Activated naive CD4-positive, alpha-beta T cell treated with anti-CD3 and anti-CD28 coated beads for 36 hours (primary cell): ENCODE data around the gene HECTD2. TPM values are rescaled to one million over a fixed set of nuclear protein-coding genes. Genes with fewer than 3 reads are reported as not detected.
"Not testable (repeated sequence)": the region's sequence is repeated elsewhere in the genome, so short reads cannot be mapped to it uniquely, and the experiment has no call there.

Experiments used
- CTCF ChIA-PET: fragments of 350-600 bp; sonication (Branson Sonifier 250); formaldehyde crosslinking; loops from one replicate; lab custom pipeline; 2021; ENCODE audit warnings: antibody characterized with exemption; lab: Charles Lee
- DNase-seq: peaks from one replicate; pipeline ENCODE4 v3.0.0-alpha.2; 2020
- H3K27ac Mint-ChIP-seq: one replicate; pipeline ENCODE4 v1.8.0; 2021; ENCODE audit warnings: mild to moderate bottlenecking, mixed read lengths
- H3K27me3 Mint-ChIP-seq: one replicate; pipeline ENCODE4 v1.8.0; 2021; ENCODE audit warnings: low read depth, mixed read lengths
- H3K36me3 Mint-ChIP-seq: one replicate; pipeline ENCODE4 v1.8.0; 2021; ENCODE audit warnings: low read depth, mixed read lengths
- H3K4me1 Mint-ChIP-seq: one replicate; pipeline ENCODE4 v1.8.0; 2021; ENCODE audit warnings: low read depth, mixed read lengths
- H3K4me3 Mint-ChIP-seq: one replicate; pipeline ENCODE4 v1.8.0; 2021; ENCODE audit warnings: mild to moderate bottlenecking, moderate library complexity, mixed read lengths
- H3K9me3 Mint-ChIP-seq: one replicate; pipeline ENCODE4 v1.8.0; 2021; ENCODE audit warnings: mixed read lengths
- intact Hi-C: fragments of 100-400 bp; cut with micrococcal nuclease; formaldehyde crosslinking; loops from one replicate; pipeline ENCODE4 v1.15.1; 2023
- total RNA-seq, 2 experiments: library from RNA; stranded (reverse); gene quantifications; one replicate each; pipeline ENCODE4 v1.2.3, GENCODE V29; 2021

HECTD2 gene
- total RNA-seq, 2 experiments from 2014 or later: 2.3 to 3.1 TPM

- CTCF ChIA-PET: interaction anchor here (0.7 kb wide), 1 partner anchor 136 kb away, joined by 3 read pairs; no protein-coding TSS in a partner anchor
- H3K36me3 Mint-ChIP-seq: no peaks in the 10 kb centered on the region
- DNase-seq: no peak
- no peaks in the 10 kb centered on the region for H3K9me3 Mint-ChIP-seq
- intact Hi-C loops: no loop called here
- H3K27ac Mint-ChIP-seq: no peak overlapping the region
- no peaks in the 10 kb centered on the region for H3K27me3 Mint-ChIP-seq
- H3K4me3 Mint-ChIP-seq: no peak overlapping the region
- peaks cover 12% of the 10 kb centered on the region for H3K4me1 Mint-ChIP-seq
These were observed 6.3 kb downstream of the HECTD2 start for GRCh38 chr10:91416339-91416855.

GRCh38 chr10:91418416-91418815 lies 8.3 kb downstream of the HECTD2 start:
- intact Hi-C loops: no loop called here
- no peak for DNase-seq
- H3K4me3 Mint-ChIP-seq: no peak overlapping the region
- H3K36me3 Mint-ChIP-seq: no peaks in the 10 kb centered on the region
- H3K27me3 Mint-ChIP-seq: no peaks in the 10 kb centered on the region
- no peaks in the 10 kb centered on the region for H3K9me3 Mint-ChIP-seq
- H3K4me1 Mint-ChIP-seq: peaks cover 12% of the 10 kb centered on the region
- H3K27ac Mint-ChIP-seq: no peak overlapping the region
- CTCF ChIA-PET: no interaction called here

- Mint-ChIP-seq H3K36me3 (no peaks in the 10 kb centered on the region), H3K4me1 (peaks cover 15% of the 10 kb centered on the region), H3K27ac (no peak overlapping the region), H3K27me3 (no peaks in the 10 kb centered on the region), H3K9me3 (no peaks in the 10 kb centered on the region), H3K4me3 (no peak overlapping the region)
- CTCF ChIA-PET: interaction anchor here (0.6 kb wide), 3 partner anchors 9 to 667 kb away, joined by 3 to 7 read pairs (median 3); no protein-coding TSS in a partner anchor
- DNase-seq: no peak
- intact Hi-C loops: no loop called here
These were observed 10.7 kb downstream of the HECTD2 start for GRCh38 chr10:91420868-91421267.

- Mint-ChIP-seq H3K9me3 (no peaks in the 10 kb centered on the region), H3K4me3 (no peak overlapping the region), H3K36me3 (no peaks in the 10 kb centered on the region), H3K27ac (no peak overlapping the region), H3K27me3 (no peaks in the 10 kb centered on the region), H3K4me1 (peaks cover 15% of the 10 kb centered on the region)
- CTCF ChIA-PET: no interaction called here
- intact Hi-C loops: no loop called here
- no peak for DNase-seq
These were observed 12.8 kb downstream of the HECTD2 start for GRCh38 chr10:91422915-91423314.

GRCh38 chr10:91424016-91424415 lies 13.9 kb downstream of the HECTD2 start:
- Mint-ChIP-seq H3K27me3 (no peaks in the 10 kb centered on the region), H3K4me1 (peaks cover 15% of the 10 kb centered on the region), H3K4me3 (no peak overlapping the region)

GRCh38 chr10:91432175-91432574 lies 22.0 kb downstream of the HECTD2 start:
- no peak overlapping the region for H3K4me3 Mint-ChIP-seq
- CTCF ChIA-PET: interaction anchor here (0.5 to 1.0 kb wide), 2 partner anchors 17 to 339 kb away, joined by 3 read pairs; no protein-coding TSS in a partner anchor
- H3K36me3 Mint-ChIP-seq: peaks cover 1% of the 10 kb centered on the region

More at GRCh38 chr10:91424016-91424415, 13.9 kb downstream of the HECTD2 start:
- peak; percentile 25 for DNase-seq
- H3K9me3 Mint-ChIP-seq: no peaks in the 10 kb centered on the region
- CTCF ChIA-PET: no interaction called here
- H3K27ac Mint-ChIP-seq: no peak overlapping the region
- intact Hi-C loops: no loop called here
- H3K36me3 Mint-ChIP-seq: no peaks in the 10 kb centered on the region

GRCh38 chr10:91433620-91434019 lies 23.5 kb downstream of the HECTD2 start:
- peaks cover 7% of the 10 kb centered on the region for H3K36me3 Mint-ChIP-seq
- CTCF ChIA-PET: no interaction called here
- H3K4me3 Mint-ChIP-seq: no peak overlapping the region
- peaks cover 3% of the 10 kb centered on the region for H3K4me1 Mint-ChIP-seq
- no peaks in the 10 kb centered on the region for H3K27me3 Mint-ChIP-seq
- no peak for DNase-seq
- intact Hi-C loops: no loop called here
- H3K9me3 Mint-ChIP-seq: peaks cover 4% of the 10 kb centered on the region
- H3K27ac Mint-ChIP-seq: no peak overlapping the region

More at GRCh38 chr10:91432175-91432574, 22.0 kb downstream of the HECTD2 start:
- Mint-ChIP-seq H3K4me1 (peaks cover 3% of the 10 kb centered on the region), H3K27ac (no peak overlapping the region), H3K27me3 (no peaks in the 10 kb centered on the region), H3K9me3 (no peaks in the 10 kb centered on the region)
- intact Hi-C loops: no loop called here
- DNase-seq: no peak

- peaks cover 3% of the 10 kb centered on the region for H3K4me1 Mint-ChIP-seq
- intact Hi-C loops: no loop called here
- no peak for DNase-seq
These were observed 23.9 kb downstream of the HECTD2 start for GRCh38 chr10:91434041-91434440.

GRCh38 chr10:91435241-91435640 lies 25.1 kb downstream of the HECTD2 start:
- Mint-ChIP-seq H3K4me1 (peaks cover 3% of the 10 kb centered on the region), H3K36me3 (peaks cover 8% of the 10 kb centered on the region), H3K27me3 (no peaks in the 10 kb centered on the region), H3K4me3 (no peak overlapping the region), H3K27ac (no peak overlapping the region), H3K9me3 (peaks cover 7% of the 10 kb centered on the region)
- intact Hi-C loops: no loop called here
- no peak for DNase-seq
- CTCF ChIA-PET: no interaction called here

More at GRCh38 chr10:91434041-91434440, 23.9 kb downstream of the HECTD2 start:
- H3K36me3 Mint-ChIP-seq: peaks cover 8% of the 10 kb centered on the region
- H3K9me3 Mint-ChIP-seq: peaks cover 7% of the 10 kb centered on the region
- H3K27me3 Mint-ChIP-seq: no peaks in the 10 kb centered on the region
- no peak overlapping the region for H3K4me3 Mint-ChIP-seq
- CTCF ChIA-PET: no interaction called here
- H3K27ac Mint-ChIP-seq: no peak overlapping the region

GRCh38 chr10:91438228-91438627 lies 28.1 kb downstream of the HECTD2 start:
- H3K27ac Mint-ChIP-seq, intact Hi-C loops, H3K4me3 Mint-ChIP-seq: not testable (repeated sequence)

GRCh38 chr10:91444211-91445182 lies 34.4 kb downstream of the HECTD2 start:
- CTCF ChIA-PET: no interaction called here
- Mint-ChIP-seq H3K4me1 (no peaks in the 10 kb centered on the region), H3K36me3 (peaks cover 7% of the 10 kb centered on the region), H3K4me3 (no peak overlapping the region), H3K27me3 (no peaks in the 10 kb centered on the region), H3K27ac (no peak overlapping the region), H3K9me3 (peaks cover 6% of the 10 kb centered on the region)
- intact Hi-C loops: no loop called here
- no peak for DNase-seq

More at GRCh38 chr10:91438228-91438627, 28.1 kb downstream of the HECTD2 start:
- H3K36me3 Mint-ChIP-seq, H3K27me3 Mint-ChIP-seq, H3K9me3 Mint-ChIP-seq, H3K4me1 Mint-ChIP-seq, CTCF ChIA-PET, DNase-seq: not testable (repeated sequence)

- DNase-seq: no peak
- intact Hi-C loops: no loop called here
- Mint-ChIP-seq H3K9me3 (peaks cover 35% of the 10 kb centered on the region), H3K27ac (no peak overlapping the region), H3K36me3 (peaks cover 5% of the 10 kb centered on the region), H3K4me1 (no peaks in the 10 kb centered on the region), H3K4me3 (no peak overlapping the region), H3K27me3 (no peaks in the 10 kb centered on the region)
- CTCF ChIA-PET: no interaction called here
These were observed 41.9 kb downstream of the HECTD2 start for GRCh38 chr10:91452063-91452462.
